ENCODE measurements around the gene GBA3. TPM values are rescaled to one million over a fixed set of nuclear protein-coding genes. Genes with fewer than 3 reads are reported as not detected.

GBA3 gene
- total RNA-seq, 1 donor = under 0.01 TPM

- H3K27me3 ChIP-seq (ENCODE audit: insufficient read depth, low read length) = no peaks in the 10 kb centered on the region
- no peaks in the 10 kb centered on the region for H3K9me3 ChIP-seq (ENCODE audit: low read depth, low read length)
- H3K27ac ChIP-seq (ENCODE audit: low read depth, low read length) = no peak overlapping the region
- no peak overlapping the region for H2AFZ ChIP-seq (ENCODE audit: low read length)
- H3K4me1 ChIP-seq (ENCODE audit: insufficient read depth, low read length) = no peaks in the 10 kb centered on the region
- no peak overlapping the region for H3K4me3 ChIP-seq (ENCODE audit: insufficient read depth, low read length)
- no peak for DNase-seq (ENCODE audit: insufficient read length, low spot score, missing footprints)
- H4K20me1 ChIP-seq (ENCODE audit: insufficient read depth, low read length) = no peaks in the 10 kb centered on the region
- no peak for TF ChIP-seq CTCF (IDR thresholded peaks at IDR 0.05; ENCODE audit: extremely low read depth, low read depth, low read length)
- H3K79me2 ChIP-seq (ENCODE audit: insufficient read depth, low read length) = no peaks in the 10 kb centered on the region
- no peak overlapping the region for H3K4me2 ChIP-seq (ENCODE audit: insufficient read depth, low read length)
- H3K36me3 ChIP-seq (ENCODE audit: insufficient read depth, low read length) = no peaks in the 10 kb centered on the region
These were observed 110.1 kb downstream of the GBA3 start for GRCh38 chr4:22802876-22803275.

- Histone ChIP-seq H4K20me1 (ENCODE audit: insufficient read depth, low read length) (no peaks in the 10 kb centered on the region), H3K4me2 (ENCODE audit: insufficient read depth, low read length) (no peak overlapping the region), H3K9me3 (ENCODE audit: low read depth, low read length) (no peaks in the 10 kb centered on the region), H3K27me3 (ENCODE audit: insufficient read depth, low read length) (no peaks in the 10 kb centered on the region), H3K27ac (ENCODE audit: low read depth, low read length) (no peak overlapping the region), H3K4me1 (ENCODE audit: insufficient read depth, low read length) (no peaks in the 10 kb centered on the region), H2AFZ (ENCODE audit: low read length) (no peak overlapping the region), H3K36me3 (ENCODE audit: insufficient read depth, low read length) (no peaks in the 10 kb centered on the region), H3K79me2 (ENCODE audit: insufficient read depth, low read length) (no peaks in the 10 kb centered on the region), H3K4me3 (ENCODE audit: insufficient read depth, low read length) (no peak overlapping the region)
- no peak for TF ChIP-seq CTCF (IDR thresholded peaks at IDR 0.05; ENCODE audit: extremely low read depth, low read depth, low read length)
- no peak for DNase-seq (ENCODE audit: insufficient read length, low spot score, missing footprints)
These were observed 110.8 kb downstream of the GBA3 start for GRCh38 chr4:22803512-22803911.

- no peaks in the 10 kb centered on the region for H3K27me3 ChIP-seq (ENCODE audit: insufficient read depth, low read length)
- TF ChIP-seq CTCF (IDR thresholded peaks at IDR 0.05; ENCODE audit: extremely low read depth, low read depth, low read length) = no peak
- H3K27ac ChIP-seq (ENCODE audit: low read depth, low read length) = no peak overlapping the region
- no peak overlapping the region for H2AFZ ChIP-seq (ENCODE audit: low read length)
- no peaks in the 10 kb centered on the region for H3K36me3 ChIP-seq (ENCODE audit: insufficient read depth, low read length)
- H3K79me2 ChIP-seq (ENCODE audit: insufficient read depth, low read length) = no peaks in the 10 kb centered on the region
- DNase-seq (ENCODE audit: insufficient read length, low spot score, missing footprints) = no peak
- H3K9me3 ChIP-seq (ENCODE audit: low read depth, low read length) = no peaks in the 10 kb centered on the region
- H3K4me3 ChIP-seq (ENCODE audit: insufficient read depth, low read length) = no peak overlapping the region
- no peaks in the 10 kb centered on the region for H3K4me1 ChIP-seq (ENCODE audit: insufficient read depth, low read length)
- no peak overlapping the region for H3K4me2 ChIP-seq (ENCODE audit: insufficient read depth, low read length)
- no peaks in the 10 kb centered on the region for H4K20me1 ChIP-seq (ENCODE audit: insufficient read depth, low read length)
These were observed 122.2 kb downstream of the GBA3 start for GRCh38 chr4:22814906-22815305.

- no peak overlapping the region for H3K4me3 ChIP-seq (ENCODE audit: insufficient read depth, low read length)
- H3K79me2 ChIP-seq (ENCODE audit: insufficient read depth, low read length) = no peaks in the 10 kb centered on the region
- H4K20me1 ChIP-seq (ENCODE audit: insufficient read depth, low read length) = no peaks in the 10 kb centered on the region
- DNase-seq (ENCODE audit: insufficient read length, low spot score, missing footprints) = no peak
- H3K36me3 ChIP-seq (ENCODE audit: insufficient read depth, low read length) = no peaks in the 10 kb centered on the region
- H3K27me3 ChIP-seq (ENCODE audit: insufficient read depth, low read length) = no peaks in the 10 kb centered on the region
- no peak overlapping the region for H3K4me2 ChIP-seq (ENCODE audit: insufficient read depth, low read length)
- no peak for TF ChIP-seq CTCF (IDR thresholded peaks at IDR 0.05; ENCODE audit: extremely low read depth, low read depth, low read length)
- no peaks in the 10 kb centered on the region for H3K4me1 ChIP-seq (ENCODE audit: insufficient read depth, low read length)
- H3K9me3 ChIP-seq (ENCODE audit: low read depth, low read length) = no peaks in the 10 kb centered on the region
- H2AFZ ChIP-seq (ENCODE audit: low read length) = no peak overlapping the region
- no peak overlapping the region for H3K27ac ChIP-seq (ENCODE audit: low read depth, low read length)
These were observed 131.4 kb downstream of the GBA3 start for GRCh38 chr4:22824091-22824490.
